ENCODE measurements around the gene MIGA2.

The MIGA2 gene

DNA sequence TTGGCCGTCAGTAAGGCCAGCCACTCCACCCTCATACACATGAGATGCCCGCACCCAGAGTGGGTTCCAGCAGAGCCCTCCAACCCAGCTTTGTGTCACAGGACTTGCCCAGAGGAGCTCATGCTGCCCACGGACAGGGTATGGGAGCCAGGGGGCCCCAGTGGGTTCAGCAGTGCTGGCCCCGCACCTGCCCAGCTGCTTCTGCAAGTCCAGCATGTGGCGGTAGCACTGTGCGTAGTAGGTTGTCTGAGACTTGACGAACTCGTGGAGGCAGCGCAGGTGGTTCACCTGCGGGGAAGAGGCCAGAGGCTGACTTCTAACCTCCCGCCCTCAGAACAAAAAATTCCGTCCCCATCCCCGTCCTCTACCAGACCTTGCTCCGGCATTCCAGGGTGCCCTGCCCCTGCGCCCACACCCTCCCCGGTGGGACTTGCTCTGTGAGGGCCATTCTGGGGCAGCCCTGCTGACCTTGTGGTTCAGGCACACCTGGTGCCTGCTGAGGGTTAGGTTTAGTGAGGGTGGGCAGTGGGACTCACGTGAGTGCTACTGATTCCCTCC lies 26.8 kb upstream of the MIGA2 start:
- H3K4me1 ChIP-seq (ENCODE audit: insufficient read depth, low read length, severe bottlenecking), result no peaks in the 10 kb centered on the region
- no peaks in the 10 kb centered on the region for H3K9me2 ChIP-seq (ENCODE audit: low read depth, low read length)
- H3K4me2 ChIP-seq (ENCODE audit: low read length), result no peak overlapping the region
- H4K20me1 ChIP-seq (ENCODE audit: insufficient read depth, low read length), result no peaks in the 10 kb centered on the region
- H3K27ac ChIP-seq (ENCODE audit: low read depth, low read length, poor library complexity, severe bottlenecking), result no peak overlapping the region
- H3F3A ChIP-seq (ENCODE audit: insufficient read depth, low read length), result no peaks in the 10 kb centered on the region
- H3K79me2 ChIP-seq (ENCODE audit: insufficient read depth, low read length), result no peaks in the 10 kb centered on the region
- H3K27me3 ChIP-seq (ENCODE audit: insufficient read depth, low read length), result no peaks in the 10 kb centered on the region
- no peaks in the 10 kb centered on the region for H3K9me3 ChIP-seq (ENCODE audit: low read length)
- no peak overlapping the region for H2AFZ ChIP-seq (ENCODE audit: low read length)
- H3K9ac ChIP-seq (ENCODE audit: low read length), result no peak overlapping the region
- H3K36me3 ChIP-seq (ENCODE audit: insufficient read depth, low read length), result peaks cover 82% of the 10 kb centered on the region
- H3K4me3 ChIP-seq (ENCODE audit: low read depth, low read length, poor library complexity, severe bottlenecking), result no peak overlapping the region
- no peak for TF ChIP-seq EZH2 (IDR thresholded peaks at IDR 0.05; ENCODE audit: borderline replicate concordance, low read length)
- TF ChIP-seq, protein P1, sequence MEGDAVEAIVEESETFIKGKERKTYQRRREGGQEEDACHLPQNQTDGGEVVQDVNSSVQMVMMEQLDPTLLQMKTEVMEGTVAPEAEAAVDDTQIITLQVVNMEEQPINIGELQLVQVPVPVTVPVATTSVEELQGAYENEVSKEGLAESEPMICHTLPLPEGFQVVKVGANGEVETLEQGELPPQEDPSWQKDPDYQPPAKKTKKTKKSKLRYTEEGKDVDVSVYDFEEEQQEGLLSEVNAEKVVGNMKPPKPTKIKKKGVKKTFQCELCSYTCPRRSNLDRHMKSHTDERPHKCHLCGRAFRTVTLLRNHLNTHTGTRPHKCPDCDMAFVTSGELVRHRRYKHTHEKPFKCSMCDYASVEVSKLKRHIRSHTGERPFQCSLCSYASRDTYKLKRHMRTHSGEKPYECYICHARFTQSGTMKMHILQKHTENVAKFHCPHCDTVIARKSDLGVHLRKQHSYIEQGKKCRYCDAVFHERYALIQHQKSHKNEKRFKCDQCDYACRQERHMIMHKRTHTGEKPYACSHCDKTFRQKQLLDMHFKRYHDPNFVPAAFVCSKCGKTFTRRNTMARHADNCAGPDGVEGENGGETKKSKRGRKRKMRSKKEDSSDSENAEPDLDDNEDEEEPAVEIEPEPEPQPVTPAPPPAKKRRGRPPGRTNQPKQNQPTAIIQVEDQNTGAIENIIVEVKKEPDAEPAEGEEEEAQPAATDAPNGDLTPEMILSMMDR (IDR thresholded peaks at IDR 0.05; ENCODE audit: low read length), result no peak

DNA sequence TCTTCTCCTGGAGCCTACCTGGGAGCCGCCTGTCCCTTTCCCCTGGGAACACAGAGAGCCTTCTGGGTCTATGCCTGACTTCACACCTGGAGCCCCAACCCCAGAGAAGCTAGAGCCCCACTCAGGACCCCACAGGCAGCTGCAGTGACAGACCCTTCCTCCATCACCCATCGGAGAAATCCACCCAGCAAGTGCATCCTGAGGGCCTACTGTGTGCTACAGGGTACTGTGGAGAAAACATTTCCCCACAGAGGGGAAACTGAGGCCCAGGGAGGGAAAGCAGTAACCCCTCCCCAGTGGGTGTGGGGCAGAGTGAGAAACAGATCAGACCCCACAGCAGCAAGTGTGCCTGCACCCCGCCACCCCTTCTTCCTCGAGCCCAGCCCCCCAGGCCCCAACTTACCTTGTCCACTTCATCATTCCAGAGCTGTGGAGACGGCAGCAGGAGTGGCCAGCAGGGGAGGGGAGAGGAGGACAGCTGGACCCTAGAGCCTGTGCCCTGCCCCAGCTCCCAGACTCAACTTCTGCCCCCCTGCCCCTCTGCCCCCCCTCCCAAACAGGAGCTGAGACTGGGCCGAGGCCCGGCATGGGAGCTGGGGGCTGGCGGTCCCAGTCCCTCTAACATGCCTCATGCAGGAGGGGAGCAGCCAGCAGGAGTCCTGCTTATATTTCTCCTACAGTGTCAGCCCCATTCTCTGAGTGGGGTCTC lies 26.0 kb upstream of the MIGA2 start:
- Histone ChIP-seq H3K4me1 (ENCODE audit: insufficient read depth, low read length, severe bottlenecking) (no peaks in the 10 kb centered on the region), H3K4me3 (ENCODE audit: low read depth, low read length, poor library complexity, severe bottlenecking) (no peak overlapping the region), H3K36me3 (ENCODE audit: insufficient read depth, low read length) (peaks cover 82% of the 10 kb centered on the region), H3K27me3 (ENCODE audit: insufficient read depth, low read length) (no peaks in the 10 kb centered on the region), H3K4me2 (ENCODE audit: low read length) (no peak overlapping the region), H3K9me2 (ENCODE audit: low read depth, low read length) (no peaks in the 10 kb centered on the region), H3K27ac (ENCODE audit: low read depth, low read length, poor library complexity, severe bottlenecking) (no peak overlapping the region), H4K20me1 (ENCODE audit: insufficient read depth, low read length) (no peaks in the 10 kb centered on the region), H2AFZ (ENCODE audit: low read length) (no peak overlapping the region), H3K79me2 (ENCODE audit: insufficient read depth, low read length) (no peaks in the 10 kb centered on the region), H3K9me3 (ENCODE audit: low read length) (no peaks in the 10 kb centered on the region), H3K9ac (ENCODE audit: low read length) (no peak overlapping the region), H3F3A (ENCODE audit: insufficient read depth, low read length) (no peaks in the 10 kb centered on the region)
- TF ChIP-seq, protein P1 (IDR thresholded peaks at IDR 0.05; ENCODE audit: low read length), result no peak
- TF ChIP-seq EZH2 (IDR thresholded peaks at IDR 0.05; ENCODE audit: borderline replicate concordance, low read length), result no peak

DNA sequence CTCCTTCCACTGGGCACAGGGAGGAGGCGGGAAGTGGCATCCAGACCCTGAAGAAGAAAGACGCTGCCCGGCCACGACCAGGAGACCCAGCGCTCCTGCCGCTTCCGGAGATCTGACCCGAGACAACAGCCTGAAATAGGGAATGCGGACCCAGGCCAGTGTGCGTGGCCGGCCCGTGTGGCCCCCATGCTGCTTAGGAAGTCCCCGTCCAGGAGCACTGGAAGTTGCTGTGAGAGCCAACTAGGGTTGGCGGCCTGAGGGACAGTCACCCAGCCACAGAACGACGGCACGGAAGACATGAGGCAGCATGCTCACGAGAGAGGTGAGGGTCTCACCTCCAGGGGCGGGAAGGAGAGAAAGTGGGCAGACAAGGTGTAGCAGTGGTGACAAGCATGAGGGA lies 25.3 kb upstream of the MIGA2 start:
- no peak overlapping the region for H3K9ac ChIP-seq (ENCODE audit: low read length)
- no peaks in the 10 kb centered on the region for H3K4me1 ChIP-seq (ENCODE audit: insufficient read depth, low read length, severe bottlenecking)
- peaks cover 77% of the 10 kb centered on the region for H3K36me3 ChIP-seq (ENCODE audit: insufficient read depth, low read length)
- H3K27ac ChIP-seq (ENCODE audit: low read depth, low read length, poor library complexity, severe bottlenecking), result no peak overlapping the region
- no peak overlapping the region for H2AFZ ChIP-seq (ENCODE audit: low read length)
- no peaks in the 10 kb centered on the region for H3K27me3 ChIP-seq (ENCODE audit: insufficient read depth, low read length)
- H3K4me2 ChIP-seq (ENCODE audit: low read length), result no peak overlapping the region
- no peak for TF ChIP-seq EZH2 (IDR thresholded peaks at IDR 0.05; ENCODE audit: borderline replicate concordance, low read length)
- H3K9me2 ChIP-seq (ENCODE audit: low read depth, low read length), result no peaks in the 10 kb centered on the region
- H3K9me3 ChIP-seq (ENCODE audit: low read length), result no peaks in the 10 kb centered on the region
- H3K4me3 ChIP-seq (ENCODE audit: low read depth, low read length, poor library complexity, severe bottlenecking), result no peak overlapping the region
- no peaks in the 10 kb centered on the region for H4K20me1 ChIP-seq (ENCODE audit: insufficient read depth, low read length)
- H3F3A ChIP-seq (ENCODE audit: insufficient read depth, low read length), result no peaks in the 10 kb centered on the region
- H3K79me2 ChIP-seq (ENCODE audit: insufficient read depth, low read length), result no peaks in the 10 kb centered on the region
